NCI-H774 (cell line): ENCODE measurements around the gene STX7.

Experiments
- DNase-seq: peaks from one replicate; lab custom pipeline; 2025; lab: John Stamatoyannopoulos, UW

STX7 gene

DNA sequence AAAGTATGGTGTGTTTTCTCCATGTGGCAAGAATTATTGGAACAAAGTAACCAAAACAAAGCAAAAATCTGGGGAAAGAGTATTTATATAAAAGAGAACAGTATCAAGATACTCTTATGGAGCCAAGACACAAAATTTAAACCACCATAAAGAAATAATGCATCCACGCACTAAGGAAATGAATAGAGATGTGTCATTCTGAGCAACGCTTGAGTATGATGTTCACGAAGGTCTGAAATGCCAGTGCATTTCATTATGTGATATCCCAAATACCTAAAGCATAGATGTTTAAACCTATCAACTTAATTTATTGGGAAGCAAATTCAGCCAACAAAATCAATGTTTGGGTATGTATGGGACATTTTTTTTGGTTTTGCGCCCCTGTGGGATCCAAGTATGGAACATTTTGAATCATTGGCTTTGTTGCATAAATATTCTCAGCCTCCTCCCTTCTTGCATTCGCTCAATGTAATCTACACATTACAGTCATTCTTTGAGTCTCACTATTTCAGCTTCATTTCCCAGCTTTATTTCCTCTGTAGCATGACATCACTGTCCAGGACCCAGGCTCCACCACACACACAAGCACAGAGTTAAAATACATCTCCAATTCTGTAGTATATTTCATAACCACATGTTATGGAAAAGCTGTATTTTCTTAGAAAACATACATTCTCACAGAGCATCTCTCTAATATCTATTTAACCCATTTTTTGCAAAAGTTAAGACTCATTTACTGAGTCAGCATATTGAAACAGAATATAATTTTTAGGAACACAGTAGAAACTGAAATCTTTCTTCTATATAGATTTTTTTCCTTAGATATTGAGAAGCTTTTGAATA lies 100.0 kb downstream of the STX7 start:
- DNase-seq = no peak

DNA sequence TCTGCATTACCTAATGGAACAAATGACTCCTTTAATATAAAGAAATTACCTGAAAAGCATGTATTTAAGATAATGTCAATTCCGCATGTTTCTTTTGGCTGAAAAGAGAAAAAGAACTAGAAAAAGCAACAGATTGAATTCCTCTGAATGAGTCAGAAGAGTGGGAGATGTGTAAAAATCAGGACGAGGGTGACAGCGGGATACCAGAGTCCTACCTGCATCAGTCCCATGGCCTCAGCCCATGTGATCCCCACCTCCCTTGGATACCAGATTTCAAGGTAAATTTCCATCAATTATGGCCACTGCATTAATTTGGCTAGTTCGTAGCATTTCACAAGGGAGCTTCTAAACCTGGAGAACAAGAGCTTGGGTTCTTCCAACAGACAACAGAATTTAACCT lies 101.6 kb downstream of the STX7 start:
- DNase-seq = no peak

DNA sequence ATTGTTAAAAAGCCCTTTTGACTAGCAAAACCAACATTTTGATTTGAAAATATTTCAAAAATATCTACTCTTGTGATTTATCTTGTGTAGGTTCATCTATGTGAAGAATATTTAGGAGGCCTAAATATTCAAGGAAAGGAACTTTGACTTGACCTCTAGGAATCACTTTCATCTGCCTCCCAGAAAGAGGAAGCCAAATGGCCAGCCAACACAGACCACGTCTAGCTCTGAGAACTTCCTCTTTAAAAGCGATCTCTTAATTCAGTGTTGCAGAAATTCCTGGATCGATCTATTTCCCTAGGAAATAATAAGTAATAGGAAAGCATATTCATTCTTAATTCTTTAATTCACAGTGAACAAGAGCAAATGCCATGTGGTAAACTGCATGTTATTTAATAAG lies 102.1 kb downstream of the STX7 start:
- DNase-seq = no peak

DNA sequence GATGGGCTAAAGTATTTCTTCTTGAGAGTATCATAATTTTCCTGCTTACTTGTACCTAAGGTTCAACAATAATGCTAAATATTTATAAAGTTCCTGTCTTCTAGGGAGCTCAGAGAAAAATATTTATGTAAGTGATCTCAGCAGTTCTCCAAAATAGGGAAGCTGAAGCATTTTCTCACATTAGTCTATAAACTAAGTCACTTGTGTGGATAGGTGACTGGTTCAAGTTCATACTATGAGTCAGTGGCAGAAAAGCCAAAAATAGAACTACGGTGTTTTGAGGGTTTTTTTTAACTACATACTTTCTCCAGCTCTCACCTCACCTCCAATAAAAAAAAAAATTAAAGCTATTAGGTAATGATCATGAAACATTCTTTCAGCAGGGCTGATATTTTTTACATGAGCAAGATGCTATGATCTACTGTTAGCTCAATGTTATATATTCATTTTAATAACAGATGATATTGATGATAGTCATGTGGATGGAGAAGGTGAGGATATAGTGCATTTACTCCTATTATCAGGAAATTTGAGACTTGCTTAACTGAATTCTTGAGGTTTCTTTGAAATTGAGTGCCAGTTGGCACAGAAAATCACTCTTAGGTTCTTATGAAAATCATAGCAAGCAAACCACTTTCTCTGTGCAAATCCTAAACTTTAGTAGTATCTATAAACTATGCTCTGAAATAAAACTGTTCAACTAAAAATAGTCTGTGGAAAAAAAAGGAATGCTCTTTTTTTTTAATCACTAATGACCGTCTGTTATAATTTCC lies 107.6 kb downstream of the STX7 start:
- DNase-seq = no peak

DNA sequence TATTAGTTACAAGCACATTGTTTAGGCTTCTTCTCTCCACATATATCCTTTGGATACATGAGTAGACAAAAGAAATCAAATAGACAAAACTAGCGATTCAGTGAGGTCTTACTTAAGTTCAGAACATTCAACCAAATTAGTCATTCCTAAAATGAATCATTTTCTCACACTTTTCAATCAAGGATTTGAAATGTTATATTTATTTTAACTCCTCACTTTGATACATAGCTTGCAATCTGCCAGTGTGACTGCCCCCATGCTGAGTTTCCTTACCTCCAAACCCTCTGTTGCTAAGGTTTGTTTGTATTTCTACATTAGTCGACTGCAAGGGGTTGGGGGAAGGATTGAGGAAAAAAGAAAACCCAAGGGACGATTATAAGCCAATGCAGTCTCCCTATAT lies 108.2 kb downstream of the STX7 start:
- no peak for DNase-seq

DNA sequence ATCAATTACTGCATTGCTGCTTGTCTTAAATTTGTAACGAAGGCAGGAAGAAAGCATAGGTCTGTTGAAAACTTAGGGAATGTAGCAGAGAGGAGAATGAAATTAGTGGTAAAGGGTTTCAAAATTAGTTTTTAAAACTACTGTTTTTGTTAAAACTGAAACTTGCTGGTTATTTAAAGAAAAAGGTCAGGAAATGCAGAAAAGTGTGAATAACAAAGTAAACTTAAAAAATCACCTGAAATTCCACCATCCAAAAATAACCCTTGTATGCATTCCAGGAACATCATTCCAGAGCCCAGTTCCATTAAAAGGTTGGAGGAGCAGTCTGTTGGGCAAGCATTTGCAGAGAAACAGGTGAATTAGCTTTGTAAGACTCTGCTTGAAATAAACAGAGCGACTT lies 108.6 kb downstream of the STX7 start:
- no peak for DNase-seq

DNA sequence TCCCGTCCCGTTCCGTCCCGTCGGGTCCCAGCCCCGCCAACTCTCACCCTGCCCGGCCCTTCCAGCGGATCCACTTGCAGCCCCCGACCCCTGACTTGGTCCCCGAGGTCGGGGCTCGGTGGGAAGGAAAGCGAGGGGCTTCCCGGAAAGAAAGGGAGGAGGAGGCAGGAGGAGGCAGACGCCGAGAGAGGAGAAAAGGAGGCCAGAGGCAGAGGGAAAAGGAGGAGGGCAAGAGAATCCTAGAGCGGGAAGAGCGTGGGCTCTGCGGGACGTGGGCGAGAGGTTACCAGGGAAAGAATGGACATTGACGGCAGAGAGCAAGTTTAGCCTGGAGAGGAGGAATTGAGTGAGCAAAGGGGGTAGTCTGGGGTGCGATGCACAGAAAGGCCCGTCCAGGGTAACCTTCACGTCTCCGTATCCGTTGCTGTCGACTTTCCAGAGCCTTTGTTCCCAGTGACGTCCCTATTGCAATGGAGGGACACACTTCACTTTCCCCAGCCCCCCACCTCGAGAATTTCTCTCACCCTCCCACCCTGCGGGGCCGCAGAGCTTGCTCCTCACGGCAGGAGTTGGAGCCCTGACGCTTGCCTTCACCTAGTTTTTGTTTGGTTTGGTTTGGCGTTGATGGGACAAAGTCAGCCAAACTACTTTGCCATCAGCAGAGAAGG lies 111.2 kb downstream of the STX7 start:
- DNase-seq = no peak

DNA sequence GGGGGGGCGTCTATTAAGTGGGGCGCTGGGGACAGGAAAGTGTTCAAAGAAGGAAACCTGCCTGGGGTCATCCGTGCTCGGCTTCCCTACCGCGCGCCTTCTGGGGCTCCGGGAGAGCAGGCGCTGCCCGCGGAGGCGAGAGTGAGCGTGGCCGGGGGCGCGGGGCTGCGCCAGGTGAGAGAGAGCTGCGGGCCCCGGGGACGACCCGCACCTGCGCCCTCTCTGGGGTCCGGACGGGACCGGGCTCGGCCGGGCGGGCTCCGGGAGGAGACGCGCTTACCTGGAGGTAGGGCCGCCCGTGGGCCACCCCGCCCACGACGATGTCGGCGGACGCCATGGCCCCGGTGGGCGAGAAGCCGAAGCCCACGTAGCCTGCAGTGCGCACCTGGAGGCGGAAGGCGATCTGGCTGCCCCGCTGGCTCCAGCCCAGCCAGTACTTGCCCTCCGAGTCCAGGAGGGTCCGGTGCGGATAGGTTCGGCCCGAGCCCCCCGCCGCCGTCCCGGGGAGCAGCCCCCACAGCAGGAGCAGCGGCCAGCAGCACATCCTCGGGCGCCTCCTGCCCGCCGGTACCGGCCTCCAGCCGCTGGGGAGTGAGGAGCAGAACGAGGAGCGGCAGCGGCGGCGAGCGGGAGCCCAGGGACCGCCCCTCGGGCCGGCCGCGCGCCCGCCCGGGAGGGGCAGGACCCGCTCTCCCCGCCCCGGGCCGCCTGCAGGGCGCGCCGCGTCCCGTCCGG lies 111.9 kb downstream of the STX7 start, which contains the start of gene MOXD1:
Gene MOXD1 (minus strand): TSS at position 593 of the 735 bp plus-strand sequence. CDS start 49 bp downstream, at position 544.
- peak; percentile 24 for DNase-seq

DNA sequence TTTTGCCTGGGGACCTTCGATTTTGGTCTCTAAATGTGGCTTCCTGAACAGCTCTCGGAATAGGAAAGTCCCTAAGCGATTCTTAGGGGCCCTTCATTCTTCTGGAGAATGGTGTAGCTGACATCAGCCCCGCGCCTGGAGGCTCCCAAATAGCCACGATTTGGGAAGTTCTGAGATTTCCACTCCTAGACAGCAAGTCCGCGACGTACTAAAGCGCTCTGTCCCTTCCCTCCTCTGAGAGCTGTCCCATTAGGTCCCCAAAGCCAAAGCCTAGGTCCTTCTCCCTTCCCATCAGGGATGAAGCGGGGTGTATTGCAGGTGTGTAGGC lies 112.4 kb downstream of the STX7 start:
- no peak for DNase-seq

DNA sequence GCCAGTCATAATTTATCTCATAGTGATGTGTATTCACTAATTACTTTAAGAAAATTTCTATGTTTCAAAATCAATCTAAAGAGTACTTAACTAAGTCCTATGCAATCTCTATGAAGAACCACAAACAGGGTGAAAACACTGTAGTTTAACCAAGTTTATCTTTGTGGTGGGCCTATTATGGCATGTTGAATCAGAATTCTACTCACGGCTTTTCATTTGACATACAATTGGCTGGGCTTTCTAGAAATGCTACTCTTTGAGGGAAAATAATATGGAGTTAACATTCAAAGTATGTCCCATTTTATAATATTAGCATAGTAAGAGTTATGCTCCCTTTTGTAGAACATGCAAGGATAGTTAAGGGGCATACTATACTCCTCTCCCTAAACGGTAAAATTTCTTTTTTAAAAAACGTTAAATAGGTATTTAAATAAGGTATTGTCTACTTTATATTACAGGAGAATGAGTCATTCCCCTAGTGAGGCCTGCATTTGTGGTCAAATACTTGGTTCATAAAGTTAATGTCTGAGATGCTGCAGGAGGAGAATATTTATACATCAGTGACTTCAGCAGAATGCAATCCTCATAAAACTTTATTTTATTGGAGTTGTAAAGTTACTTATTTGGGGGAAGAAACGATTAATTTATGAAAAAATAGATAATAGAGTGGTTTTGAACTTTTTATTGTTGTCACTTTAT lies 113.4 kb downstream of the STX7 start:
- DNase-seq = no peak
